OCI-LY7 (cell line): ENCODE data around the gene TNS3. TPM values are rescaled to one million over a fixed set of nuclear protein-coding genes. Genes with fewer than 3 reads are reported as not detected.

ENCODE experiments used
- BruUV-seq: library from RNA; stranded (reverse); fragments of 400-500 nt; replicated peaks from 2 replicates; lab custom pipeline; 2021; lab: Mats Ljungman, UMichigan
- CTCF ChIA-PET: fragments of 300-600 bp; sonication (Branson Sonifier 250); formaldehyde crosslinking; loops from one replicate; lab custom pipeline; 2022; ENCODE audit warnings: antibody characterized with exemption; ENCODE audit not compliant: unreplicated experiment; lab: Charles Lee
- POLR2A ChIA-PET: fragments of 300-600 bp; sonication (Branson Sonifier 250); formaldehyde crosslinking; loops from one replicate; lab custom pipeline; 2022; ENCODE audit warnings: antibody characterized with exemption; lab: Charles Lee
- DNase-seq: peaks from one replicate; pipeline ENCODE4 v3.0.0-alpha.2; 2015; ENCODE audit warnings: low spot score
- H2AFZ ChIP-seq: fragments of 200-600 bp; sonication (generic), shearing (Covaris generic); 2 replicates; pipeline ENCODE4 v1.6.1; 2014; ENCODE audit warnings: mild to moderate bottlenecking, antibody characterized with exemption, low read length, moderate library complexity
- H3K27ac ChIP-seq: fragments of 200-600 bp; sonication (generic); 2 replicates; pipeline ENCODE4 v1.5.1; 2014; ENCODE audit warnings: mixed run types, low read depth, mild to moderate bottlenecking, moderate library complexity, low read length, inconsistent platforms; ENCODE audit not compliant: poor library complexity, severe bottlenecking
- H3K36me3 ChIP-seq: fragments of 200-600 bp; sonication (generic); 2 replicates; pipeline ENCODE4 v1.6.1; 2014; ENCODE audit warnings: mild to moderate bottlenecking, antibody characterized with exemption, low read length, moderate library complexity, mixed read lengths; ENCODE audit not compliant: insufficient read depth
- H3K4me1 ChIP-seq: fragments of 200-600 bp; sonication (generic); 2 replicates; pipeline ENCODE4 v1.5.1; 2014; ENCODE audit warnings: mild to moderate bottlenecking, low read length; ENCODE audit not compliant: insufficient read depth, poor library complexity, severe bottlenecking
- H3K4me2 ChIP-seq: fragments of 200-600 bp; sonication (generic); 2 replicates; pipeline ENCODE4 v1.6.1; 2014; ENCODE audit warnings: mild to moderate bottlenecking, low read length
- H3K4me3 ChIP-seq: fragments of 200-600 bp; sonication (generic); 2 replicates; pipeline ENCODE4 v1.5.1; 2014; ENCODE audit warnings: mild to moderate bottlenecking, low read depth, low read length; ENCODE audit not compliant: poor library complexity, severe bottlenecking
- H3K79me2 ChIP-seq: fragments of 200-600 bp; sonication (generic); 2 replicates; pipeline ENCODE4 v1.6.1; 2016; ENCODE audit warnings: low read depth, mild to moderate bottlenecking, low read length, moderate library complexity, mixed read lengths; ENCODE audit not compliant: insufficient read depth
- H3K9me2 ChIP-seq: fragments of 200-600 bp; sonication (generic); 2 replicates; pipeline ENCODE4 v1.6.1; 2016; ENCODE audit warnings: mild to moderate bottlenecking, low read length, mixed read lengths; ENCODE audit not compliant: insufficient read depth
- H3K9me3 ChIP-seq: fragments of 200-600 bp; sonication (generic); 2 replicates; pipeline ENCODE4 v1.6.1; 2014; ENCODE audit warnings: mild to moderate bottlenecking, mixed run types, low read length, mixed read lengths
- H4K20me1 ChIP-seq: fragments of 200-600 bp; sonication (generic); 2 replicates; pipeline ENCODE4 v1.6.1; 2014; ENCODE audit warnings: mild to moderate bottlenecking, antibody characterized with exemption, low read length, moderate library complexity, mixed read lengths; ENCODE audit not compliant: insufficient read depth
- CTCF ChIP-seq: fragments of 200-600 bp; sonication (generic); conservative IDR thresholded peaks from 2 replicates; pipeline ENCODE4 v1.5.1; 2014; ENCODE audit warnings: mild to moderate bottlenecking, antibody characterized with exemption, low read length, moderate library complexity, mixed read lengths
- EZH2phosphoT487 ChIP-seq: fragments of 200-600 bp; sonication (generic); IDR thresholded peaks from 2 replicates; pipeline ENCODE4 v1.6.1; 2018; ENCODE audit warnings: low read depth, borderline replicate concordance, mild to moderate bottlenecking, mixed run types, antibody characterized with exemption, low read length, moderate library complexity, mixed read lengths
- intact Hi-C: fragments of 100-400 bp; cut with micrococcal nuclease; formaldehyde crosslinking; loops from one replicate; pipeline ENCODE4 v1.10.0; 2022; ENCODE audit not compliant: unreplicated experiment
- total RNA-seq, 2 experiments: library from RNA; depleted of rRNA in 1 of 2; stranded (reverse); fragments of >200 nt in 1 of 2; shearing (Covaris generic) in 1 of 2; gene quantifications; 2 replicates each; pipeline ENCODE4 v1.2.3, GENCODE V29; 2014 to 2022

Gene TNS3
- total RNA-seq, 2 experiments from 2014 or later, result 9.5 to 42.1 TPM

GRCh38 chr7:47508389-47509380, 73.2 kb downstream of the TNS3 start:
- Histone ChIP-seq H3K79me2 (no peaks in the 10 kb centered on the region), H3K9me3 (no peaks in the 10 kb centered on the region), H4K20me1 (no peaks in the 10 kb centered on the region), H3K27ac (no peak overlapping the region), H3K36me3 (no peaks in the 10 kb centered on the region), H3K4me1 (no peaks in the 10 kb centered on the region), H2AFZ (no peak overlapping the region), H3K4me2 (no peak overlapping the region), H3K9me2 (no peaks in the 10 kb centered on the region), H3K4me3 (no peak overlapping the region)
- no peak for DNase-seq
- CTCF ChIA-PET, result no interaction called here
- TF ChIP-seq CTCF, result no peak
- TF ChIP-seq EZH2phosphoT487, result no peak
- BruUV-seq, result no TSS peak
- intact Hi-C loops, result no loop called here
- POLR2A ChIA-PET, result no interaction called here

- BruUV-seq, result no TSS peak
- no peak overlapping the region for H2AFZ ChIP-seq
- H3K4me1 ChIP-seq, result no peaks in the 10 kb centered on the region
- no peak for DNase-seq
- no peak overlapping the region for H3K27ac ChIP-seq
- H3K9me2 ChIP-seq, result no peaks in the 10 kb centered on the region
- H3K36me3 ChIP-seq, result no peaks in the 10 kb centered on the region
- H3K4me2 ChIP-seq, result no peak overlapping the region
- no peaks in the 10 kb centered on the region for H3K79me2 ChIP-seq
- no peaks in the 10 kb centered on the region for H4K20me1 ChIP-seq
- CTCF ChIA-PET, result no interaction called here
- no peak overlapping the region for H3K4me3 ChIP-seq
- TF ChIP-seq EZH2phosphoT487 (no peak), CTCF (no peak)
- intact Hi-C loops, result no loop called here
- POLR2A ChIA-PET, result interaction anchor here (0.8 kb wide), 1 partner anchor 45 kb away, joined by 3 read pairs; no protein-coding TSS in a partner anchor
- no peaks in the 10 kb centered on the region for H3K9me3 ChIP-seq
Observed at GRCh38 chr7:47507522-47507921, 74.4 kb downstream of the TNS3 start.
